H4 (cell line): Measurements from ENCODE around the gene SMYD1. TPM values are rescaled to one million over a fixed set of nuclear protein-coding genes. Genes with fewer than 3 reads are reported as not detected.
A peak's percentile ranks its signal among the peaks of the same experiment; 100 is the strongest.
"Not testable (repeated sequence)": the region's sequence is repeated elsewhere in the genome, so short reads cannot be mapped to it uniquely, and the experiment has no call there.

Experiments used
- DNase-seq: peaks from one replicate; pipeline ENCODE4 v3.0.0-alpha.2; 2015; ENCODE audit warnings: low spot score
- total RNA-seq: library from RNA; depleted of rRNA; stranded (reverse); fragments of >200 nt; shearing (Covaris generic); gene quantifications from 2 replicates; pipeline ENCODE4 v1.2.3, GENCODE V29; 2014; rRNA removed

Gene SMYD1
- not detected in 2 replicates for total RNA-seq

GRCh38 chr2:88067598-88067997 is at the start of gene SMYD1:
Gene SMYD1, plus strand, starts transcription at chr2:88067825. Its CDS starts 40 bp downstream, at chr2:88067865.
- no peak for DNase-seq

DNA sequence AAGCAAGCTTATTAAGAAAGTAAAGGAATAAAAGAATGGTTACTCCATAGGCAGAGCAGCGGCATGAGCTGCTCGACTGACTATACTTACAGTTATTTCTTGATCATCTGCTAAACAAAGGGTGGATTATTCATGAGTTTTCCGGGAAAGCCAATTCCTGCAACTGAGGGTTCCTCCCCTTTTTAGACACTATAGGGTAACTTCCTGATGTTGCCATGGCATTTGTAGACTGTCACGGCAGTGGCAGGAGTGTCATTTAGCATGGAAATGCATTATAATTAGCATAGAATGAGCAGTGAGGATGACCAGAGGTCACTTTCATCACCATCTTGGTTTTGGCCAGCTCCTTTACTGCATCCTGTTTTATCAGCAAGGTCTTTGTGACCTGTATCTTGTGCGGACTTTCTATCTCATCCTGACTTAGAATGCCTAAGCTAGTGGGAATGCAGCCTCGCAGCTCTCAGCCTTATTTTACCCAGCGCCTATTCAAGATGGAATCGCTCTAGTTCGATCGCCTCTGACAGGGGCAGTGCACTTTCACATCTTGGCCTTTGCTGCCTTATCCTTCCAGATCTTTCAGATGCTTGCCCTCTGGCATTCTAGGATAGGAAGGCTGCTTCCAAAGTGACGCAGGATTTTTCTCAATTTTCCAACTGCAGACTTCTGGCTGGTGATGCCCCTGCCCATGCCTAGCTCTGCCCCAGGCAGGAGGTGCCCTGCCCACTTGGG is 49.4 kb upstream of the SMYD1 start:
- not testable (repeated sequence) for DNase-seq

GRCh38 chr2:88018909-88019308 is 48.7 kb upstream of the SMYD1 start:
- no peak for DNase-seq

- no peak for DNase-seq
Measured at GRCh38 chr2:88019985-88020384, 47.6 kb upstream of the SMYD1 start.

- no peak for DNase-seq
Measured at GRCh38 chr2:88022669-88022921, 45.0 kb upstream of the SMYD1 start.

GRCh38 chr2:88024509-88024908 is 43.1 kb upstream of the SMYD1 start:
- DNase-seq: no peak

DNA sequence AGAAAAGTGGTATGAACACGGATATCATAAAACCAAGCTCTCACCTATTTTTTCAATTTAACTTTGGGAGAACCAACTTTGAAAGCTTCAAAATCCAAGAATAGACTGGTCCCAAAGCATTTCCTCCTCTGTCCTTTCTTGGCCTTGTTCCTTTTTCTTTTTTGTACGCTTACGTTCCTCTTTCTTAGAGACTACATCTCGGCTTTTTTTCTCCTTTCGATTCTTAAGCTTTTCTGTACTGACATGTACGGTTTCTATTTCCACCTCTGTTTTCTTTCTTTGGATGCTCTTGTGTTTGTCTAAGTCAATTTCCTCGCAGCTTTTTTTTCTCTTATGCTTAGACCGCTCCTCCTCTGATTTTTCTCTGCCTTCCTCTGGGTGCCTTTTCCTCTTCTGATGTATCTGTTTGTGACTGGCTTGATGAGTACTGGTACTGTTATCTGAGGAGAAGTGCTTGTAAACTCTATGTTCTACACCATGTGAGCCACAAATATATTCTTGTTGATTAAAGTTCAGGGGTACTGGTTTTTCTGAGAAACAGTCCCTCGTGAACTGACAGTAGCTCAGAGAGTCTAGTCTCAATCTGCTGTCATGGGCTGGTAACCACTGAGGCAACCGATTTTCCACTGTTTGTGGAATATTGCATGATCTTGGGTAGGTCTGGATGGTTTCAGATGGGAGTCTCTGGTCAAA is 39.8 kb upstream of the SMYD1 start:
- no peak for DNase-seq

- DNase-seq: no peak
Measured at GRCh38 chr2:88028931-88029330, 38.7 kb upstream of the SMYD1 start.

GRCh38 chr2:88032070-88032702 is 35.4 kb upstream of the SMYD1 start:
- DNase-seq: no peak

DNA sequence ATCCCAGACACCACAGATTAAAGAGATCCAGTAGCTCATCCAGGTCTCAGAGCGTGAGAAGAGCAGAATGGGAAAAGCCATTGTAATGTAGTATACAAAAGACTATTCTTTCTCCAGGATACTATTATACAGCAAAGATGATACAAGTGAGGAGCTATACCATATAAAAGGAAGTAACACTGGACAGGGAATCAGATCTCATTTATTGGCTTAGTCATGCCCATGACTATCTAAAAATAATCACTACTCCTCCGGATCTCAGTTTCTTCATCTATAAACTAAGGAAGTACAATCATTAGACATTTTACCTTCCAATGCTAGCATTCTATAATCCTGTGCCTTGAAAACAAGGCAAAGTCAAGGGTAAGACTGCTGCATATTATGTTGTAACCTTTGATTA is 31.4 kb upstream of the SMYD1 start:
- DNase-seq: no peak

- no peak for DNase-seq
Measured at GRCh38 chr2:88036606-88037005, 31.0 kb upstream of the SMYD1 start.

GRCh38 chr2:88038263-88039105 is 29.1 kb upstream of the SMYD1 start:
- peak; percentile 43 for DNase-seq

GRCh38 chr2:88042476-88042875 is 25.1 kb upstream of the SMYD1 start:
- DNase-seq: no peak

- DNase-seq: not testable (repeated sequence)
Measured at GRCh38 chr2:88045561-88045960, 22.1 kb upstream of the SMYD1 start.

- no peak for DNase-seq
Measured at GRCh38 chr2:88048541-88048940, 19.1 kb upstream of the SMYD1 start.

- DNase-seq: no peak
Measured at GRCh38 chr2:88049622-88050021, 18.0 kb upstream of the SMYD1 start.

GRCh38 chr2:88051792-88052191 is 15.8 kb upstream of the SMYD1 start:
- no peak for DNase-seq

- no peak for DNase-seq
Measured at GRCh38 chr2:88053296-88053695, 14.3 kb upstream of the SMYD1 start.

GRCh38 chr2:88053934-88054781 is 13.5 kb upstream of the SMYD1 start:
- DNase-seq: no peak

- DNase-seq: no peak
Measured at GRCh38 chr2:88054782-88055370, 12.7 kb upstream of the SMYD1 start.
